GM23248 (cell line): ENCODE data around the gene SPTB. TPM values are rescaled to one million over a fixed set of nuclear protein-coding genes. Genes with fewer than 3 reads are reported as not detected.

ENCODE experiments used
- DNase-seq: peaks from one replicate; pipeline ENCODE4 v3.0.0-alpha.2; 2015
- H2AFZ ChIP-seq: fragments of 200-600 bp; sonication (generic); 2 replicates; pipeline ENCODE4 v1.6.1; 2016; ENCODE audit warnings: antibody characterized with exemption
- H3F3A ChIP-seq: fragments of 200-600 bp; sonication (generic); 2 replicates; pipeline ENCODE4 v1.6.1; 2016; ENCODE audit warnings: mild to moderate bottlenecking, antibody characterized with exemption, mixed run types; ENCODE audit not compliant: insufficient read depth
- H3K27ac ChIP-seq: fragments of 200-600 bp; sonication (generic); 2 replicates; pipeline ENCODE4 v1.5.1; 2016; ENCODE audit warnings: mild to moderate bottlenecking
- H3K27me3 ChIP-seq: fragments of 200-600 bp; sonication (generic); replicated peaks from 2 replicates; pipeline ENCODE4 v1.6.1; 2016; ENCODE audit warnings: mild to moderate bottlenecking; ENCODE audit not compliant: insufficient read depth
- H3K36me3 ChIP-seq: fragments of 200-600 bp; sonication (generic); 2 replicates; pipeline ENCODE4 v1.6.1; 2016; ENCODE audit warnings: low read depth, mild to moderate bottlenecking
- H3K4me1 ChIP-seq: fragments of 200-600 bp; sonication (generic); 2 replicates; pipeline ENCODE4 v1.6.1; 2016; ENCODE audit warnings: mild to moderate bottlenecking; ENCODE audit not compliant: insufficient read depth
- H3K4me2 ChIP-seq: fragments of 200-600 bp; sonication (generic); one replicate; pipeline ENCODE4 v1.6.1; 2016; ENCODE audit warnings: mild to moderate bottlenecking; ENCODE audit not compliant: unreplicated experiment
- H3K4me3 ChIP-seq: fragments of 200-600 bp; sonication (generic); 2 replicates; pipeline ENCODE4 v1.5.1; 2016; ENCODE audit warnings: mild to moderate bottlenecking
- H3K79me2 ChIP-seq: fragments of 200-600 bp; sonication (generic); 2 replicates; pipeline ENCODE4 v1.6.1; 2016; ENCODE audit warnings: mild to moderate bottlenecking; ENCODE audit not compliant: insufficient read depth
- H3K9ac ChIP-seq: fragments of 200-600 bp; sonication (generic); 2 replicates; pipeline ENCODE4 v1.6.1; 2016; ENCODE audit warnings: mild to moderate bottlenecking
- H3K9me2 ChIP-seq: fragments of 200-600 bp; sonication (generic); 2 replicates; pipeline ENCODE4 v1.6.1; 2016; ENCODE audit warnings: mixed run types, mild to moderate bottlenecking, moderate library complexity; ENCODE audit not compliant: insufficient read depth
- H3K9me3 ChIP-seq: fragments of 200-600 bp; sonication (generic); one replicate; pipeline ENCODE4 v1.6.1; 2017; ENCODE audit warnings: low read depth
- H4K20me1 ChIP-seq: fragments of 200-600 bp; sonication (generic); 2 replicates; pipeline ENCODE4 v1.6.0; 2016; ENCODE audit not compliant: insufficient read depth
- EZH2 ChIP-seq: fragments of 200-600 bp; sonication (generic); IDR thresholded peaks from 2 replicates; pipeline ENCODE4 v1.6.1; 2018; ENCODE audit warnings: antibody characterized with exemption, mild to moderate bottlenecking; ENCODE audit not compliant: insufficient read depth, poor library complexity, severe bottlenecking
- EZH2phosphoT487 ChIP-seq: fragments of 200-600 bp; sonication (generic); IDR thresholded peaks from 2 replicates; pipeline ENCODE4 v1.6.1; 2018; ENCODE audit warnings: antibody characterized with exemption, moderate library complexity, mild to moderate bottlenecking, low read depth; ENCODE audit not compliant: insufficient read depth
- WGBS, 2 experiments: methylation state at CpG; one replicate each; pipeline ENCODE4 v1.1.6; 2015 to 2017; ENCODE audit warnings: low lambda C conversion rate in 2 of 2, low coverage in 1 of 2; ENCODE audit errors: missing lambda C conversion rate in 2 of 2; 5-methylcytosine and 5-hydroxymethylcytosine counted together
- in situ Hi-C: fragments of 300-500 bp; cut with MboI; formaldehyde crosslinking; loops from 2 replicates; pipeline ENCODE4 v1.15.0; 2020
- polyA plus RNA-seq: library from polyadenylated mRNA; unstranded; fragments of >200 nt; fragmentation: Nextera tagmentation; extraction: Ambion mirVana; gene quantifications from 2 replicates; pipeline ENCODE4 v1.2.1, GENCODE V29; 2016
- total RNA-seq: library from RNA; depleted of rRNA; stranded (reverse); fragments of >200 nt; shearing (Covaris generic); gene quantifications from 2 replicates; pipeline ENCODE4 v1.2.3, GENCODE V29; 2014

The SPTB gene
- total and polyA plus RNA-seq, 2 experiments from 2014 or later = 0.06 to 0.11 TPM

DNA sequence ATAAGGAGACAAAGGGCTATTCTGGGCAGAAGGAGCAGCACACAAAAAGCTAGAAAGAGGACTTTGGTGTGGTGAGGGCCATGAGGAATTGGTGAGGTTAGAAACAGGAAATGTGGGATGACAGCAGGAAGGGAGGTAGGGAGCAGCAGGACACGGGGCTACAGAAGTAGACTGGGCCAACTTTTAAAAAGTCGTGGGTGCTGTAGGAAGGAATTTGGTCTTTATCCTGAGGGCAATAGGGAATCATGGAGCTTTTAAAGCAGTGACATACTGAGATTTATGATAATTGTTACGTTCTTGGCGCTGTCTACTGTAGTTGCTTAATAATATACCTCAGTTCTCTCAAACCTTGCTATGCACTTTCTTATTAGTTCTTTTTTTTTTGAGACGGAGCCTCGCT is 26.3 kb upstream of the SPTB start:
- H4K20me1 ChIP-seq = no peaks in the 10 kb centered on the region
- no peak overlapping the region for H3K9ac ChIP-seq
- H3K36me3 ChIP-seq = no peaks in the 10 kb centered on the region
- DNase-seq = no peak
- H3K9me2 ChIP-seq = no peaks in the 10 kb centered on the region
- in situ Hi-C loops = no loop called here
- no peaks in the 10 kb centered on the region for H3K79me2 ChIP-seq
- no peaks in the 10 kb centered on the region for H3F3A ChIP-seq
- H3K4me3 ChIP-seq = no peak overlapping the region
- H3K27ac ChIP-seq = no peak overlapping the region
- H3K4me1 ChIP-seq = no peaks in the 10 kb centered on the region
- no peak overlapping the region for H2AFZ ChIP-seq
- WGBS, 2 experiments = 60 to 63% methylated on average over 6 of the region's 6 CpGs
- H3K4me2 ChIP-seq = no peak overlapping the region
- no peaks in the 10 kb centered on the region for H3K9me3 ChIP-seq
- peaks cover 23% of the 10 kb centered on the region; the same call in 1 of the 2 replicates for H3K27me3 ChIP-seq
- TF ChIP-seq EZH2phosphoT487 (no peak), EZH2 (no peak)

- no peak for DNase-seq
- no peak overlapping the region for H3K4me3 ChIP-seq
- H2AFZ ChIP-seq = no peak overlapping the region
- WGBS, 2 experiments = 46 to 75% methylated on average over 1 of the region's 1 CpG
- H4K20me1 ChIP-seq = no peaks in the 10 kb centered on the region
- no peaks in the 10 kb centered on the region for H3K9me3 ChIP-seq
- TF ChIP-seq EZH2 (no peak), EZH2phosphoT487 (no peak)
- H3K9me2 ChIP-seq = no peaks in the 10 kb centered on the region
- H3K36me3 ChIP-seq = no peaks in the 10 kb centered on the region
- no peak overlapping the region for H3K9ac ChIP-seq
- no peaks in the 10 kb centered on the region for H3F3A ChIP-seq
- H3K79me2 ChIP-seq = no peaks in the 10 kb centered on the region
- H3K27me3 ChIP-seq = peaks cover 41% of the 10 kb centered on the region
- H3K27ac ChIP-seq = no peak overlapping the region
- H3K4me1 ChIP-seq = no peaks in the 10 kb centered on the region
- in situ Hi-C loops = no loop called here
- no peak overlapping the region for H3K4me2 ChIP-seq
These were observed 20.3 kb upstream of the SPTB start for GRCh38 chr14:64899958-64900357.

GRCh38 chr14:64891839-64892375 is 12.2 kb upstream of the SPTB start:
- Histone ChIP-seq H3K4me3 (no peak overlapping the region), H4K20me1 (no peaks in the 10 kb centered on the region), H3K4me2 (no peak overlapping the region), H3K27ac (no peak overlapping the region), H3K27me3 (peaks cover 34% of the 10 kb centered on the region), H2AFZ (no peak overlapping the region), H3K79me2 (no peaks in the 10 kb centered on the region), H3K36me3 (no peaks in the 10 kb centered on the region), H3K9me2 (no peaks in the 10 kb centered on the region), H3K4me1 (no peaks in the 10 kb centered on the region), H3K9ac (no peak overlapping the region), H3F3A (no peaks in the 10 kb centered on the region), H3K9me3 (no peaks in the 10 kb centered on the region)
- DNase-seq = peak; percentile 82
- no peak for TF ChIP-seq EZH2
- no peak for TF ChIP-seq EZH2phosphoT487
- 46 to 52% methylated on average over 2 of the region's 2 CpGs for WGBS, 2 experiments
- in situ Hi-C loops = no loop called here

GRCh38 chr14:64891173-64891838 is 11.6 kb upstream of the SPTB start:
- 63 to 66% methylated on average over 4 of the region's 4 CpGs for WGBS, 2 experiments
- in situ Hi-C loops = no loop called here
- TF ChIP-seq EZH2phosphoT487 = no peak
- TF ChIP-seq EZH2 = no peak
- no peak for DNase-seq
- H3K4me3 ChIP-seq = no peak overlapping the region
- no peak overlapping the region for H2AFZ ChIP-seq
- no peaks in the 10 kb centered on the region for H3F3A ChIP-seq
- no peaks in the 10 kb centered on the region for H3K79me2 ChIP-seq
- no peaks in the 10 kb centered on the region for H3K9me2 ChIP-seq
- H4K20me1 ChIP-seq = no peaks in the 10 kb centered on the region
- H3K36me3 ChIP-seq = no peaks in the 10 kb centered on the region
- H3K4me2 ChIP-seq = no peak overlapping the region
- no peak overlapping the region for H3K9ac ChIP-seq
- H3K4me1 ChIP-seq = no peaks in the 10 kb centered on the region
- peaks cover 37% of the 10 kb centered on the region for H3K27me3 ChIP-seq
- H3K9me3 ChIP-seq = no peaks in the 10 kb centered on the region
- H3K27ac ChIP-seq = no peak overlapping the region
